DND-41 (cell line): Measurements from ENCODE around the gene ETS2.
"Not testable (repeated sequence)": the region's sequence is repeated elsewhere in the genome, so short reads cannot be mapped to it uniquely, and the experiment has no call there.

Experiments used
- ATAC-seq: fragments of 200-7000 bp; cut with Tn5 transposase; 3 replicates; pipeline ENCODE4 v1.9.1; 2021; ENCODE audit warnings: low read depth; ENCODE audit not compliant: insufficient read depth
- DNase-seq: peaks from one replicate; pipeline ENCODE4 v3.0.0-alpha.2; 2020
- H2AFZ ChIP-seq: 2 replicates; pipeline ENCODE4 v1.6.0; 2012; ENCODE audit warnings: low read depth, low read length
- H3K27ac ChIP-seq: 2 replicates; pipeline ENCODE4 v1.5.1; 2012; ENCODE audit warnings: low read length, inconsistent platforms
- H3K27me3 ChIP-seq: fragments of 200-600 bp; sonication (generic); 2 replicates; pipeline ENCODE4 v1.6.0; 2012; ENCODE audit warnings: low read length, mild to moderate bottlenecking, inconsistent platforms; ENCODE audit not compliant: insufficient read depth, poor library complexity
- H3K36me3 ChIP-seq: 2 replicates; pipeline ENCODE4 v1.5.1; 2012; ENCODE audit warnings: low read length, inconsistent platforms; ENCODE audit not compliant: insufficient read depth
- H3K4me1 ChIP-seq: 2 replicates; pipeline ENCODE4 v1.5.1; 2012; ENCODE audit warnings: mild to moderate bottlenecking, low read length; ENCODE audit not compliant: insufficient read depth
- H3K4me2 ChIP-seq: 2 replicates; pipeline ENCODE4 v1.6.0; 2012; ENCODE audit warnings: mild to moderate bottlenecking, moderate library complexity, low read length, inconsistent platforms; ENCODE audit not compliant: insufficient read depth
- H3K4me3 ChIP-seq, 2 experiments: fragments of 200-600 bp in 1 of 2; shearing (Covaris generic) in 1 of 2; 2 replicates each; pipeline ENCODE4 v1.5.1; 2012 to 2016; ENCODE audit warnings: inconsistent platforms in 2 of 2, low read length in 2 of 2, mild to moderate bottlenecking in 2 of 2, low read depth in 1 of 2, moderate library complexity in 1 of 2
- H3K79me2 ChIP-seq: 2 replicates; pipeline ENCODE4 v1.6.0; 2012; ENCODE audit warnings: low read length, inconsistent platforms; ENCODE audit not compliant: insufficient read depth
- H3K9ac ChIP-seq: 2 replicates; pipeline ENCODE4 v1.6.0; 2012; ENCODE audit warnings: low read depth, mild to moderate bottlenecking, inconsistent platforms, low read length, moderate library complexity
- H3K9me3 ChIP-seq: 2 replicates; pipeline ENCODE4 v1.5.1; 2012; ENCODE audit warnings: low read length, moderate library complexity, mild to moderate bottlenecking, inconsistent platforms; ENCODE audit not compliant: insufficient read depth, severe bottlenecking
- H4K20me1 ChIP-seq: 2 replicates; pipeline ENCODE4 v1.6.0; 2012; ENCODE audit warnings: low read length; ENCODE audit not compliant: insufficient read depth
- EZH2 ChIP-seq: IDR thresholded peaks from 3 replicates; pipeline ENCODE4 v1.6.1; 2012; ENCODE audit warnings: borderline replicate concordance, low read depth, mild to moderate bottlenecking, moderate library complexity, low read length, inconsistent platforms; ENCODE audit not compliant: severe bottlenecking
- TF ChIP-seq, protein P1 (sequence below): IDR thresholded peaks from 2 replicates; pipeline ENCODE4 v1.5.1; 2012; ENCODE audit warnings: borderline replicate concordance, low read length, moderate library complexity, mild to moderate bottlenecking; ENCODE audit not compliant: poor library complexity, severe bottlenecking; ENCODE audit errors: extremely low read depth

The ETS2 gene

DNA sequence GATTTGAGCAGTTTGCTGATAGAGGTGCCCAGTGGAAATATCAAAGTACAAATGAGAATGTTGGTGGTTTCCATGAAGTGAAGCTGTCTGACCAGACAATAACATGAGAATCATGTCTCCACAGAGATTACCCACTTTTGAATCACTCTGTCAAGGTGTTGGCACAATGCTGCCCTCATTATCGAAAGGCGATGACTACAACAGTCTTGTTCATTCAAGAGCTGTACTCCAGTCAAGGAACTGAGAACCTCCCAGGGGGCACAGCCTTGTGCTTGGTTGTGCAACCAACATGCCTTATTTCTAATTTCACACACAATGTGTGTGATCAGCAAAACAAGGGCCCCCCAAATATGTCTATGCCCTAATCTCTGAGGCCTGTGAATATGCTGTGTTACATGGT, 35.7 kb downstream of the ETS2 start:
- H3K4me2 ChIP-seq = no peak overlapping the region
- no peaks in the 10 kb centered on the region for H3K36me3 ChIP-seq
- H2AFZ ChIP-seq = no peak overlapping the region
- DNase-seq (no peak), ATAC-seq (no peak)
- no peak overlapping the region for H3K4me3 ChIP-seq
- TF ChIP-seq, protein P1, sequence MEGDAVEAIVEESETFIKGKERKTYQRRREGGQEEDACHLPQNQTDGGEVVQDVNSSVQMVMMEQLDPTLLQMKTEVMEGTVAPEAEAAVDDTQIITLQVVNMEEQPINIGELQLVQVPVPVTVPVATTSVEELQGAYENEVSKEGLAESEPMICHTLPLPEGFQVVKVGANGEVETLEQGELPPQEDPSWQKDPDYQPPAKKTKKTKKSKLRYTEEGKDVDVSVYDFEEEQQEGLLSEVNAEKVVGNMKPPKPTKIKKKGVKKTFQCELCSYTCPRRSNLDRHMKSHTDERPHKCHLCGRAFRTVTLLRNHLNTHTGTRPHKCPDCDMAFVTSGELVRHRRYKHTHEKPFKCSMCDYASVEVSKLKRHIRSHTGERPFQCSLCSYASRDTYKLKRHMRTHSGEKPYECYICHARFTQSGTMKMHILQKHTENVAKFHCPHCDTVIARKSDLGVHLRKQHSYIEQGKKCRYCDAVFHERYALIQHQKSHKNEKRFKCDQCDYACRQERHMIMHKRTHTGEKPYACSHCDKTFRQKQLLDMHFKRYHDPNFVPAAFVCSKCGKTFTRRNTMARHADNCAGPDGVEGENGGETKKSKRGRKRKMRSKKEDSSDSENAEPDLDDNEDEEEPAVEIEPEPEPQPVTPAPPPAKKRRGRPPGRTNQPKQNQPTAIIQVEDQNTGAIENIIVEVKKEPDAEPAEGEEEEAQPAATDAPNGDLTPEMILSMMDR = no peak
- TF ChIP-seq EZH2 = no peak
- no peaks in the 10 kb centered on the region for H4K20me1 ChIP-seq
- no peak overlapping the region for H3K27ac ChIP-seq
- H3K9ac ChIP-seq = no peak overlapping the region
- H3K79me2 ChIP-seq = no peaks in the 10 kb centered on the region
- no peaks in the 10 kb centered on the region for H3K27me3 ChIP-seq
- H3K4me1 ChIP-seq = 0 out of 2 replicates have a peak, but pooled peaks cover 6% of the 10 kb centered on the region
- H3K9me3 ChIP-seq = no peaks in the 10 kb centered on the region

DNA sequence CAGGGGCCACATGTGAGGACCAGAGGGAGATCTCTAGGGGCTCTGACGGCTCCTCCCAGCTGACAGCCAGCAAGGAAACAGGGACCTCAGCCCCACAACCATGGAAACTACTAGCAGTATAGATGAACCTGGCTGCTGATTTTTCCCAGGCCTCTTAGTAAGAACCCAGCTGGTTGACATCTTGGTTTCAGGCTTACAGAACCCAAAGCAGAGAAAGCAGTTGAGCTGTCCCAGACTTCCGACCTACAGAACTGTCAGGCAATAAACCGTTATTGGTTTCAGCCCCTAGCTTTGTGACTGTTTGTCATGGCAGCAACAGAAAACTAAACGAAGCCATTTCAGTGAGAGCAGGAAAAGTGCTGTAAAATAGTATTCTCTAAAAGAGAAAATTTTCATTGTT, 36.4 kb downstream of the ETS2 start:
- Histone ChIP-seq H3K9me3 (no peaks in the 10 kb centered on the region), H3K4me2 (no peak overlapping the region), H3K4me1 (0 out of 2 replicates have a peak, but pooled peaks cover 6% of the 10 kb centered on the region), H4K20me1 (no peaks in the 10 kb centered on the region), H2AFZ (no peak overlapping the region), H3K4me3 (no peak overlapping the region), H3K36me3 (no peaks in the 10 kb centered on the region), H3K27me3 (no peaks in the 10 kb centered on the region), H3K79me2 (no peaks in the 10 kb centered on the region), H3K9ac (no peak overlapping the region), H3K27ac (no peak overlapping the region)
- DNase-seq (no peak), ATAC-seq (no peak)
- TF ChIP-seq EZH2 = no peak
- TF ChIP-seq, protein P1 = no peak

DNA sequence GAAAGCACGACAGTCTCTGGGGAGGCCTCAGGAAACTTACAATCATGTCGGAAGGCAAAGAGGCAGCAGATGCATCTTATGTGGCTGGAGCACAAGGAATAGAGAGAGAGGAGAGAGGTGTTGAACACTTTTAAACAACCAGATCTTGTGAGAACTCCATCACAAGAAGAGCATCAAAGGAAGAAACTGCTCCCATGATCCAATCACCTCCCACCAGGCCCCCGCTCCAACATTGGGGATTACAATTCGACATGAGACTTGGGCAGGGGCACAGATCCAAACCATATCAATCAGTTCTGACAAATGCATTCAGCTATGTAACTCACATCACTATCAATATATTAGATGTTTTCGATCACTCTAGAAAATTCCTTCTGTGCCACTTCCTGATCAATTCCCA, 37.6 kb downstream of the ETS2 start:
- Histone ChIP-seq H4K20me1 (no peaks in the 10 kb centered on the region), H3K9ac (no peak overlapping the region), H3K27ac (no peak overlapping the region), H3K36me3 (no peaks in the 10 kb centered on the region), H2AFZ (no peak overlapping the region), H3K4me3 (no peak overlapping the region), H3K79me2 (no peaks in the 10 kb centered on the region), H3K9me3 (no peaks in the 10 kb centered on the region), H3K4me2 (no peak overlapping the region), H3K27me3 (no peaks in the 10 kb centered on the region), H3K4me1 (no peaks in the 10 kb centered on the region)
- DNase-seq (no peak), ATAC-seq (no peak)
- TF ChIP-seq EZH2 = no peak
- TF ChIP-seq, protein P1 = no peak

DNA sequence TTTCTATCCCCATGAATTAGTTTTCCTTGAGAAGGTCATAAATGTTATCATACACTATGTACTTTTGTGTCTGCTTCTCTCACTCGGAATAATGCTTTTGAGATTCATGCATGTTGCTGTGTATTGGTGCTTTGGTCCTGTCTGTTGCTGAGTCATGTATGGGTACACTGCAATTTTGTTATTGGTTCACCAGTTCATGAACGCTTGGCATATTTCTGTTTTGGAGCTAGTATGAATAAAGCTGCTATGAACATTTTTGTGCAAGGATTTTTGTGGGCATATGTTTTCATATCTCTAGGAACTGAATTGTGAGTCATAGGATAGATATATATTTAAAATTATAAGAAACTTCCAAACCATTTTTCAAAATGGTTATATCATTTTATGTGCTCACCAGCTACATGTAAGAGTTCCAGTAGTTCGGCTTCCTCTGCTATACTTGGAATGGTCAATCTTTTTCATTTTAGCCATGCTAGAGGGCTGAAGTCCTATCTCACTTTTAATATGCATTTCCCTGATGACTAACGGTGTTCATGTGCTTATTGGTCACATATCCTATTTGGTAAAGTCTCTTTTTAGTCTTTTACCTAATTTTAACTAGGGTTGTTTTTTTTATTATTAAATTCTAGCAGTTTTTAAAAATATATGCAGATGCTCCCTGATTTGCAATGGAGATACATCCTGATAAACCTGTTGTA, 38.2 kb downstream of the ETS2 start:
- DNase-seq = no peak
- H3K79me2 ChIP-seq = no peaks in the 10 kb centered on the region
- no peaks in the 10 kb centered on the region for H4K20me1 ChIP-seq
- H3K9ac ChIP-seq = no peak overlapping the region
- no peaks in the 10 kb centered on the region for H3K4me1 ChIP-seq
- no peak overlapping the region for H3K27ac ChIP-seq
- no peaks in the 10 kb centered on the region for H3K27me3 ChIP-seq
- H3K36me3 ChIP-seq = no peaks in the 10 kb centered on the region
- ATAC-seq = no peak
- no peak overlapping the region for H3K4me3 ChIP-seq
- H3K4me2 ChIP-seq = no peak overlapping the region
- no peak overlapping the region for H2AFZ ChIP-seq
- no peaks in the 10 kb centered on the region for H3K9me3 ChIP-seq
- no peak for TF ChIP-seq EZH2
- TF ChIP-seq, protein P1 = no peak

DNA sequence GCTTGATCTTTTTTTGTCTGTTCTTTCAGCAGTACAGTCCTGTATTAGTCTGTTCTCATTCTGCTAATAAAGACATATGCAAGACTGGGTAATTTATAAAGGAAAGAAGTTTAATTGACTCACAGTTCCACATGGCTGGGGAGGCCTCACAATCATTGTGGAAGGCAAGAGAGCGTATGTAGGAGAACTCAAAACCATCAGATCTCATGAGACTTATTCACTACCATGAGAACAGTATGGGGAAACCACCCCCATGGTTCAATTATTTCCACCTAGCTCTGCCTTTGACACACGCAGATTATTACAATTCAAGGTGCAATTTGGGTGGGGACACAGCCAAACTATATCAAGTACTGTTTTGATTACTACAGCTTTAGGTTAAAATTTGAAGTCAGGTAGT, 39.6 kb downstream of the ETS2 start:
- ATAC-seq = not testable (repeated sequence)

More for the DNA sequence above, 39.6 kb downstream of the ETS2 start:
- H3K27me3 ChIP-seq, H3K79me2 ChIP-seq, H2AFZ ChIP-seq, H3K9me3 ChIP-seq, H4K20me1 ChIP-seq, DNase-seq, H3K4me2 ChIP-seq, H3K4me1 ChIP-seq, H3K9ac ChIP-seq, H3K36me3 ChIP-seq, H3K27ac ChIP-seq, H3K4me3 ChIP-seq: not testable (repeated sequence)
